Measurements from ENCODE around the gene SMAP2.

- TF ChIP-seq CTCF (IDR thresholded peaks at IDR 0.05; ENCODE audit: low read depth, low read length) (no peak), POLR2A (IDR thresholded peaks at IDR 0.05; ENCODE audit: extremely low read depth, insufficient read length) (no peak)
Observed at GRCh38 chr1:40422630-40423263, 49.2 kb downstream of the SMAP2 start.
